Caco-2 (cell line): ENCODE measurements around the gene LRWD1. TPM values are rescaled to one million over a fixed set of nuclear protein-coding genes. Genes with fewer than 3 reads are reported as not detected.
"Not testable (repeated sequence)": the region's sequence is repeated elsewhere in the genome, so short reads cannot be mapped to it uniquely, and the experiment has no call there.

Source experiments
- BruUV-seq: library from RNA; stranded (reverse); fragments of 400-500 nt; replicated peaks from 2 replicates; lab custom pipeline; 2021; lab: Mats Ljungman, UMichigan
- CTCF ChIA-PET: fragments of 300-600 bp; sonication (Branson Sonifier 250); formaldehyde crosslinking; loops from one replicate; lab custom pipeline; 2022; ENCODE audit warnings: antibody characterized with exemption; lab: Charles Lee
- POLR2A ChIA-PET: fragments of 300-600 bp; sonication (Branson Sonifier 250); formaldehyde crosslinking; loops from one replicate; lab custom pipeline; 2022; ENCODE audit warnings: antibody characterized with exemption; lab: Charles Lee
- DNase-seq, 2 experiments: peaks; one replicate each; pipeline versions ENCODE4 v3.0.0 to v3.0.0-alpha.2; 2020 to 2022
- H3K27me3 ChIP-seq: replicated peaks from 2 replicates; pipeline ENCODE4 v1.6.0; 2011; ENCODE audit warnings: low read length; ENCODE audit not compliant: control insufficient read depth, insufficient read depth
- H3K36me3 ChIP-seq: 2 replicates; pipeline ENCODE4 v1.5.1; 2011; ENCODE audit warnings: low read length; ENCODE audit not compliant: control insufficient read depth, insufficient read depth
- H3K4me1 ChIP-seq: fragments of 250-450 bp; sonication (Bioruptor Pico); 2 replicates; pipeline ENCODE4 v1.5.1; 2020; ENCODE audit warnings: mild to moderate bottlenecking
- H3K4me3 ChIP-seq: 2 replicates; pipeline ENCODE4 v1.5.1; 2011; ENCODE audit warnings: low read depth, mild to moderate bottlenecking, control low read depth, low read length
- H3K9me3 ChIP-seq: fragments of 250-450 bp; sonication (Bioruptor Pico); 2 replicates; pipeline ENCODE4 v1.5.1; 2020; ENCODE audit warnings: mild to moderate bottlenecking, moderate library complexity
- H3K27ac Mint-ChIP-seq: one replicate; pipeline ENCODE4 v1.8.0; 2022; ENCODE audit warnings: mixed read lengths; ENCODE audit not compliant: unreplicated experiment
- H3K27me3 Mint-ChIP-seq: one replicate; pipeline ENCODE4 v1.8.0; 2022; ENCODE audit warnings: mixed read lengths; ENCODE audit not compliant: insufficient read depth, unreplicated experiment
- H3K36me3 Mint-ChIP-seq: one replicate; pipeline ENCODE4 v1.8.0; 2022; ENCODE audit warnings: mild to moderate bottlenecking, mixed read lengths; ENCODE audit not compliant: insufficient read depth, unreplicated experiment
- H3K4me1 Mint-ChIP-seq: one replicate; pipeline ENCODE4 v1.8.0; 2022; ENCODE audit warnings: low read depth, mixed read lengths; ENCODE audit not compliant: unreplicated experiment
- H3K4me3 Mint-ChIP-seq: one replicate; pipeline ENCODE4 v1.8.0; 2022; ENCODE audit warnings: mild to moderate bottlenecking, moderate library complexity, mixed read lengths; ENCODE audit not compliant: unreplicated experiment
- H3K9me3 Mint-ChIP-seq: one replicate; pipeline ENCODE4 v1.8.0; 2022; ENCODE audit warnings: mixed read lengths; ENCODE audit not compliant: unreplicated experiment
- CTCF ChIP-seq, 2 experiments: fragments of 200-600 bp in 1 of 2; IDR thresholded peaks; 1 replicate in 1 of 2; 2 replicates in 1 of 2; pipeline versions ENCODE4 v1.5.1 to v1.8.0; 2011 to 2022; ENCODE audit warnings: antibody characterized with exemption in 1 of 2, control low read depth in 1 of 2, inconsistent platforms in 1 of 2, low read depth in 1 of 2, low read length in 1 of 2, mild to moderate bottlenecking in 1 of 2, moderate library complexity in 1 of 2; ENCODE audit not compliant: insufficient read depth in 1 of 2, severe bottlenecking in 1 of 2, unreplicated experiment in 1 of 2
- intact Hi-C: fragments of 100-400 bp; cut with micrococcal nuclease; formaldehyde crosslinking; loops from one replicate; pipeline ENCODE4 v1.10.0; 2022; ENCODE audit not compliant: unreplicated experiment
- total RNA-seq: library from RNA; stranded (reverse); gene quantifications from 2 replicates; pipeline ENCODE4 v1.2.3, GENCODE V29; 2022

Gene LRWD1
- total RNA-seq, 1 experiment from 2014 or later, result 23.6 TPM

GRCh38 chr7:102478314-102479208, 13.8 kb downstream of the LRWD1 start, which contains the start of gene POLR2J:
Gene POLR2J, minus strand, starts transcription at chr7:102478922. Its CDS starts 62 bp downstream, at chr7:102478860.
- peak within 1 kb of the TSS; percentile 71 for H3K4me3 Mint-ChIP-seq
- intact Hi-C loops, POLR2A ChIA-PET, CTCF ChIA-PET, H3K9me3 Mint-ChIP-seq, H3K27me3 Mint-ChIP-seq, H3K4me1 Mint-ChIP-seq, H3K36me3 Mint-ChIP-seq, H3K9me3 ChIP-seq, H3K27me3 ChIP-seq, H3K4me1 ChIP-seq, H3K36me3 ChIP-seq: not testable (repeated sequence)
- H3K4me3 ChIP-seq, result peak within 1 kb of the TSS; percentile 36
- H3K27ac Mint-ChIP-seq, result peak within 1 kb of the TSS; percentile 48
- TSS peak; percentile 87 for BruUV-seq
- DNase-seq, result peak; percentile 68 to 82

- H3K4me3 ChIP-seq, H3K4me1 Mint-ChIP-seq, H3K27me3 ChIP-seq, DNase-seq, H3K9me3 ChIP-seq, H3K4me1 ChIP-seq, H3K27ac Mint-ChIP-seq, H3K27me3 Mint-ChIP-seq, POLR2A ChIA-PET, CTCF ChIA-PET, H3K4me3 Mint-ChIP-seq, intact Hi-C loops, H3K9me3 Mint-ChIP-seq, BruUV-seq, H3K36me3 Mint-ChIP-seq, H3K36me3 ChIP-seq: not testable (repeated sequence)
These were observed 14.4 kb downstream of the LRWD1 start for GRCh38 chr7:102479209-102479584.

- peak; percentile 63 to 64 for DNase-seq
- H3K27me3 ChIP-seq, H3K9me3 ChIP-seq, BruUV-seq, H3K27me3 Mint-ChIP-seq, POLR2A ChIA-PET, H3K4me3 ChIP-seq, H3K4me1 ChIP-seq, intact Hi-C loops, H3K27ac Mint-ChIP-seq, CTCF ChIA-PET, H3K4me3 Mint-ChIP-seq, H3K36me3 ChIP-seq, H3K4me1 Mint-ChIP-seq, H3K9me3 Mint-ChIP-seq, H3K36me3 Mint-ChIP-seq: not testable (repeated sequence)
- peak in 1 of 2 experiments; percentile 3 for TF ChIP-seq CTCF (IDR thresholded peaks at IDR 0.05; ENCODE audit: insufficient read depth in 1 of 2, low read depth in 1 of 2, low read length in 1 of 2, severe bottlenecking in 1 of 2, unreplicated experiment in 1 of 2)
These were observed 15.3 kb downstream of the LRWD1 start for GRCh38 chr7:102479982-102480637.

GRCh38 chr7:102481962-102482361, 17.2 kb downstream of the LRWD1 start:
- POLR2A ChIA-PET, H3K4me3 Mint-ChIP-seq, BruUV-seq, H3K4me3 ChIP-seq, H3K36me3 Mint-ChIP-seq, intact Hi-C loops, CTCF ChIA-PET, H3K27ac Mint-ChIP-seq, H3K4me1 ChIP-seq, H3K4me1 Mint-ChIP-seq, H3K9me3 ChIP-seq, H3K36me3 ChIP-seq, H3K9me3 Mint-ChIP-seq, H3K27me3 ChIP-seq, H3K27me3 Mint-ChIP-seq: not testable (repeated sequence)
- DNase-seq, result peak in 1 of 2 experiments; percentile 4

- H3K4me1 ChIP-seq, BruUV-seq, POLR2A ChIA-PET, H3K4me1 Mint-ChIP-seq, H3K36me3 ChIP-seq, H3K9me3 ChIP-seq, H3K27me3 Mint-ChIP-seq, intact Hi-C loops, DNase-seq, H3K36me3 Mint-ChIP-seq, H3K4me3 Mint-ChIP-seq, H3K27ac Mint-ChIP-seq, H3K9me3 Mint-ChIP-seq, H3K4me3 ChIP-seq, H3K27me3 ChIP-seq, CTCF ChIA-PET: not testable (repeated sequence)
These were observed 19.5 kb downstream of the LRWD1 start for GRCh38 chr7:102484317-102484716.

GRCh38 chr7:102490529-102491075, 25.8 kb downstream of the LRWD1 start:
- CTCF ChIA-PET, H3K27me3 Mint-ChIP-seq, H3K27ac Mint-ChIP-seq, H3K4me1 Mint-ChIP-seq, H3K4me1 ChIP-seq, BruUV-seq, intact Hi-C loops, H3K9me3 ChIP-seq, H3K4me3 Mint-ChIP-seq, POLR2A ChIA-PET, H3K9me3 Mint-ChIP-seq, H3K36me3 ChIP-seq, H3K27me3 ChIP-seq, H3K4me3 ChIP-seq, H3K36me3 Mint-ChIP-seq: not testable (repeated sequence)
- peak; percentile 71 to 78 for DNase-seq
